HL-60 (cell line): Measurements from ENCODE around the gene PRAC1.

Experiments
- POLR2AphosphoS5 ChIP-seq: IDR thresholded peaks from 2 replicates; pipeline ENCODE4 v1.6.1; 2012; ENCODE audit warnings: low read depth
- REST ChIP-seq: IDR thresholded peaks from 2 replicates; pipeline ENCODE4 v1.6.1; 2012; ENCODE audit warnings: low read depth; ENCODE audit not compliant: insufficient replicate concordance
- TF ChIP-seq, protein P1 (sequence below): IDR thresholded peaks from one replicate; pipeline ENCODE4 v1.5.1; 2011; ENCODE audit warnings: low read length, control low read depth, inconsistent platforms; ENCODE audit not compliant: insufficient read depth

- TF ChIP-seq, protein P1, sequence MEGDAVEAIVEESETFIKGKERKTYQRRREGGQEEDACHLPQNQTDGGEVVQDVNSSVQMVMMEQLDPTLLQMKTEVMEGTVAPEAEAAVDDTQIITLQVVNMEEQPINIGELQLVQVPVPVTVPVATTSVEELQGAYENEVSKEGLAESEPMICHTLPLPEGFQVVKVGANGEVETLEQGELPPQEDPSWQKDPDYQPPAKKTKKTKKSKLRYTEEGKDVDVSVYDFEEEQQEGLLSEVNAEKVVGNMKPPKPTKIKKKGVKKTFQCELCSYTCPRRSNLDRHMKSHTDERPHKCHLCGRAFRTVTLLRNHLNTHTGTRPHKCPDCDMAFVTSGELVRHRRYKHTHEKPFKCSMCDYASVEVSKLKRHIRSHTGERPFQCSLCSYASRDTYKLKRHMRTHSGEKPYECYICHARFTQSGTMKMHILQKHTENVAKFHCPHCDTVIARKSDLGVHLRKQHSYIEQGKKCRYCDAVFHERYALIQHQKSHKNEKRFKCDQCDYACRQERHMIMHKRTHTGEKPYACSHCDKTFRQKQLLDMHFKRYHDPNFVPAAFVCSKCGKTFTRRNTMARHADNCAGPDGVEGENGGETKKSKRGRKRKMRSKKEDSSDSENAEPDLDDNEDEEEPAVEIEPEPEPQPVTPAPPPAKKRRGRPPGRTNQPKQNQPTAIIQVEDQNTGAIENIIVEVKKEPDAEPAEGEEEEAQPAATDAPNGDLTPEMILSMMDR = no peak
- no peak for TF ChIP-seq POLR2AphosphoS5
- TF ChIP-seq REST = no peak
Measured at GRCh38 chr17:48737330-48738043, 15.2 kb upstream of the PRAC1 start.
